OCI-LY3 (cell line): ENCODE data around the gene ZNF726.

ENCODE experiments used
- EZH2phosphoT487 ChIP-seq: fragments of 200-600 bp; shearing (Covaris generic); IDR thresholded peaks from 2 replicates; pipeline ENCODE4 v1.6.1; 2018; ENCODE audit warnings: antibody characterized with exemption, mixed run types, low read depth
- TF ChIP-seq, protein P1 (sequence below): fragments of 200-600, 300-600 bp; sonication (generic); IDR thresholded peaks from 2 replicates; pipeline ENCODE4 v1.5.1; 2014; ENCODE audit warnings: antibody characterized with exemption, low read length, low read depth

DNA sequence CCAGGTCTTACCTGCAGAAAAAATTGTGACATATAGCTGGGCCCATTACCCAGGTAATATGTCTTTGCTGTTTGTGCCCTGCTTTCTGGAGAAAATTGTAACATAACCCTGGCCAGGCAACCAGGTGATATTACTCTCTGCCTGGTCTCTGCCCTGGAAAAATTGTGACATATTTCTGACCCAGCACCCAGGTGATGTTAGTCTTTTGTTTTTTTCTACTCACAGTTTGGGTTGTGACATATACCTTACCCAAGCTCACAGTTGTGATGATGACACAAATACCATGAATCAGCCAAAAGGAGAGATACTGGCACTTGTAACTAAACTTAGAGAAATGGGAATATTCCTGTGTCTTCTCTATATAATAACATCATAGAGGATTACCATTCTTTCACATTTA is 6.5 kb upstream of the ZNF726 start:
- TF ChIP-seq, protein P1, sequence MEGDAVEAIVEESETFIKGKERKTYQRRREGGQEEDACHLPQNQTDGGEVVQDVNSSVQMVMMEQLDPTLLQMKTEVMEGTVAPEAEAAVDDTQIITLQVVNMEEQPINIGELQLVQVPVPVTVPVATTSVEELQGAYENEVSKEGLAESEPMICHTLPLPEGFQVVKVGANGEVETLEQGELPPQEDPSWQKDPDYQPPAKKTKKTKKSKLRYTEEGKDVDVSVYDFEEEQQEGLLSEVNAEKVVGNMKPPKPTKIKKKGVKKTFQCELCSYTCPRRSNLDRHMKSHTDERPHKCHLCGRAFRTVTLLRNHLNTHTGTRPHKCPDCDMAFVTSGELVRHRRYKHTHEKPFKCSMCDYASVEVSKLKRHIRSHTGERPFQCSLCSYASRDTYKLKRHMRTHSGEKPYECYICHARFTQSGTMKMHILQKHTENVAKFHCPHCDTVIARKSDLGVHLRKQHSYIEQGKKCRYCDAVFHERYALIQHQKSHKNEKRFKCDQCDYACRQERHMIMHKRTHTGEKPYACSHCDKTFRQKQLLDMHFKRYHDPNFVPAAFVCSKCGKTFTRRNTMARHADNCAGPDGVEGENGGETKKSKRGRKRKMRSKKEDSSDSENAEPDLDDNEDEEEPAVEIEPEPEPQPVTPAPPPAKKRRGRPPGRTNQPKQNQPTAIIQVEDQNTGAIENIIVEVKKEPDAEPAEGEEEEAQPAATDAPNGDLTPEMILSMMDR = no peak
- TF ChIP-seq EZH2phosphoT487 = no peak
